HepG2 (cell line): ENCODE results near the gene SEMA6B. TPM values are rescaled to one million over a fixed set of nuclear protein-coding genes. Genes with fewer than 3 reads are reported as not detected.

Experiments
- ATAD3A ChIP-seq: sonication (generic); formaldehyde crosslinking; IDR thresholded peaks from 2 replicates; pipeline ENCODE4 v1.4.0; 2020; ENCODE audit warnings: missing genetic modification reagents
- CBX5 ChIP-seq: sonication (generic); formaldehyde crosslinking; IDR thresholded peaks from 2 replicates; pipeline ENCODE4 v1.4.0; 2020; ENCODE audit warnings: missing genetic modification reagents, borderline replicate concordance
- EZH2 ChIP-seq: conservative IDR thresholded peaks from 2 replicates; pipeline ENCODE4 v1.6.1; 2012; ENCODE audit warnings: mild to moderate bottlenecking, low read depth, low read length, moderate library complexity
- GATAD2A ChIP-seq: IDR thresholded peaks from 2 replicates; pipeline ENCODE4 v1.6.1; 2016
- HOXD1 ChIP-seq: sonication (generic); formaldehyde crosslinking; IDR thresholded peaks from 2 replicates; pipeline ENCODE4 v1.5.0; 2020; ENCODE audit warnings: missing genetic modification reagents
- KMT2A ChIP-seq: sonication (generic); formaldehyde crosslinking; IDR thresholded peaks from 2 replicates; pipeline ENCODE4 v1.4.0; 2020; ENCODE audit warnings: missing genetic modification reagents
- MED8 ChIP-seq: sonication (generic); formaldehyde crosslinking; IDR thresholded peaks from 2 replicates; pipeline ENCODE4 v1.8.1; 2023; ENCODE audit warnings: mild to moderate bottlenecking, missing genetic modification reagents; ENCODE audit not compliant: insufficient replicate concordance
- PRMT3 ChIP-seq: sonication (generic); formaldehyde crosslinking; IDR thresholded peaks from 2 replicates; pipeline ENCODE4 v1.8.1; 2022; ENCODE audit warnings: low read depth, mild to moderate bottlenecking, moderate library complexity, missing genetic modification reagents, borderline replicate concordance
- THAP11 ChIP-seq: IDR thresholded peaks from 2 replicates; pipeline ENCODE4 v1.6.1; 2016; ENCODE audit warnings: missing biosample characterization, missing genetic modification reagents
- ZNF225 ChIP-seq: sonication (generic); formaldehyde crosslinking; IDR thresholded peaks from 2 replicates; pipeline ENCODE4 v1.4.0; 2020; ENCODE audit warnings: mild to moderate bottlenecking, missing genetic modification reagents
- ZNF232 ChIP-seq: sonication (generic); formaldehyde crosslinking; IDR thresholded peaks from 2 replicates; pipeline ENCODE4 v1.4.0; 2020; ENCODE audit warnings: missing genetic modification reagents, borderline replicate concordance
- ZNF432 ChIP-seq: sonication (generic); formaldehyde crosslinking; IDR thresholded peaks from 2 replicates; pipeline ENCODE4 v1.5.0; 2020; ENCODE audit warnings: missing genetic modification reagents, mild to moderate bottlenecking, borderline replicate concordance
- ZNF720 ChIP-seq: sonication (generic); formaldehyde crosslinking; IDR thresholded peaks from 2 replicates; pipeline ENCODE4 v1.4.0; 2020; ENCODE audit warnings: missing genetic modification reagents
- polyA plus RNA-seq, 8 experiments: library from polyadenylated mRNA; depleted of rRNA in 3 of 8; stranded (reverse) in 7 of 8; unstranded in 1 of 8; fragments of >200 nt; fragmentation: Illumina TruSeq in 4 of 8; extraction: Trizol in 4 of 8; gene quantifications; 2 replicates each; pipeline versions ENCODE4 v1.2.1 to v1.2.3, GENCODE V29; 2011 to 2016; ENCODE audit warnings: low read depth in 4 of 8, missing spikeins in 1 of 8, mixed read lengths in 1 of 8; ENCODE audit not compliant: insufficient read depth in 1 of 8
- total RNA-seq, 5 experiments: library from RNA; depleted of rRNA; stranded (reverse); fragments of >200 nt; fragmentation: Illumina TruSeq; extraction: Trizol; gene quantifications; 2 replicates each; pipeline ENCODE4 v1.2.3, GENCODE V29; 2016; ENCODE audit warnings: low read depth in 1 of 5
- TF ChIP-seq, protein P1 (sequence below): conservative IDR thresholded peaks from 2 replicates; pipeline ENCODE4 v1.6.1; 2018; ENCODE audit warnings: missing genetic modification reagents
- TF ChIP-seq, protein P2 (sequence below): sonication (generic); formaldehyde crosslinking; IDR thresholded peaks from 2 replicates; pipeline ENCODE4 v1.9.0; 2022; ENCODE audit warnings: missing genetic modification reagents, mild to moderate bottlenecking, borderline replicate concordance
- TF ChIP-seq, protein P3 (sequence below): sonication (generic); formaldehyde crosslinking; IDR thresholded peaks from 2 replicates; pipeline ENCODE4 v1.4.0; 2020; ENCODE audit warnings: mild to moderate bottlenecking, missing genetic modification reagents, borderline replicate concordance
- TF ChIP-seq, protein P4 (sequence below): fragments of 450-650 bp; IDR thresholded peaks from 2 replicates; pipeline ENCODE4 v1.6.1; 2016
- TF ChIP-seq, protein P5 (sequence below): sonication (generic); formaldehyde crosslinking; IDR thresholded peaks from 2 replicates; pipeline ENCODE4 v1.4.0; 2020; ENCODE audit warnings: missing genetic modification reagents, borderline replicate concordance

SEMA6B gene
- total and polyA plus RNA-seq, 2 of the 13 experiments (the other 11 are each of a cell fraction or from before 2014, with no cell fraction given), result 45.5 to 67.1 TPM

DNA sequence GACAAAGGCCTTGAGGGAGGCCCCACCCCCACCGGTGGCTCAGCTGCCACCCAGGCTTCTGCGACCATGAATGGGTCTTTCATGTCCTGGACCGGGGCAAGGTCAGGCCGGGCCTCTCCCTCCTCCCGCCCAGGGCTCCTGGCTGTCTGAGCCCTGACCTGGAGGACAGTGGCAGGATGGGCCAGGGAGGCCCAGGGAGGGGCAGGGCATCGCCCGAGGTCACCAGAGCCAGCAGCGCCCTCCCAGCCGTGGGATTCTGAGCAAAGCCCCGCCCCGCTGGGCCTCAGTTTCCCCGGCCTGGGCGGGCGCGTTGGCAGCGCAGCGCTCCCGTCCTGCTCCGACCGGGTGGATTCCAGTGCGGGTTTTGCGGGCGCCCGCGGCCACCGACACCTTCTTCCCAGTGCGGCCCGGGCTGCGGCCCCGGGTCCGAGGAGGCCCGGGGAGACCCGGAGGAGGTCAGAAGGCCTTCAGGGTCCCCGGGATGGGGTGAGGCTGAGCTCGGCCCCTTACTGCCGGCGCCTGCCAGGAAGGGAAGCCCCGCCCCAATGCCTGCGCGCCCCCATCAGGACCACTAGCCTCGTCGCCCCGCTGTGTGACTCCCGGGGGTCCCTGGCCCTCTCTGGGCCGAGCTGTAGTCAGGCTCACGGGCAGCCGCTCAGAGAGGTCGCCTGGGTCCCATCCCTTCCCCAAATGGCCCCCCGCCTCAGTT, 24.6 kb upstream of the SEMA6B start (continued):
- no peak for TF ChIP-seq KMT2A (CRISPR knock-in tag)
- TF ChIP-seq, protein P1, sequence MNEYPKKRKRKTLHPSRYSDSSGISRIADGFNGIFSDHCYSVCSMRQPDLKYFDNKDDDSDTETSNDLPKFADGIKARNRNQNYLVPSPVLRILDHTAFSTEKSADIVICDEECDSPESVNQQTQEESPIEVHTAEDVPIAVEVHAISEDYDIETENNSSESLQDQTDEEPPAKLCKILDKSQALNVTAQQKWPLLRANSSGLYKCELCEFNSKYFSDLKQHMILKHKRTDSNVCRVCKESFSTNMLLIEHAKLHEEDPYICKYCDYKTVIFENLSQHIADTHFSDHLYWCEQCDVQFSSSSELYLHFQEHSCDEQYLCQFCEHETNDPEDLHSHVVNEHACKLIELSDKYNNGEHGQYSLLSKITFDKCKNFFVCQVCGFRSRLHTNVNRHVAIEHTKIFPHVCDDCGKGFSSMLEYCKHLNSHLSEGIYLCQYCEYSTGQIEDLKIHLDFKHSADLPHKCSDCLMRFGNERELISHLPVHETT (CRISPR knock-in tag), result peak; percentile 66
- TF ChIP-seq, protein P2, sequence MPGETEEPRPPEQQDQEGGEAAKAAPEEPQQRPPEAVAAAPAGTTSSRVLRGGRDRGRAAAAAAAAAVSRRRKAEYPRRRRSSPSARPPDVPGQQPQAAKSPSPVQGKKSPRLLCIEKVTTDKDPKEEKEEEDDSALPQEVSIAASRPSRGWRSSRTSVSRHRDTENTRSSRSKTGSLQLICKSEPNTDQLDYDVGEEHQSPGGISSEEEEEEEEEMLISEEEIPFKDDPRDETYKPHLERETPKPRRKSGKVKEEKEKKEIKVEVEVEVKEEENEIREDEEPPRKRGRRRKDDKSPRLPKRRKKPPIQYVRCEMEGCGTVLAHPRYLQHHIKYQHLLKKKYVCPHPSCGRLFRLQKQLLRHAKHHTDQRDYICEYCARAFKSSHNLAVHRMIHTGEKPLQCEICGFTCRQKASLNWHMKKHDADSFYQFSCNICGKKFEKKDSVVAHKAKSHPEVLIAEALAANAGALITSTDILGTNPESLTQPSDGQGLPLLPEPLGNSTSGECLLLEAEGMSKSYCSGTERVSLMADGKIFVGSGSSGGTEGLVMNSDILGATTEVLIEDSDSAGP (CRISPR knock-in tag), result peak; percentile 58; the same call in 1 of the 2 replicates
- peak; percentile 74 for TF ChIP-seq THAP11 (CRISPR knock-in tag)
- peak; percentile 81 for TF ChIP-seq GATAD2A (CRISPR knock-in tag)
- TF ChIP-seq, protein P3, sequence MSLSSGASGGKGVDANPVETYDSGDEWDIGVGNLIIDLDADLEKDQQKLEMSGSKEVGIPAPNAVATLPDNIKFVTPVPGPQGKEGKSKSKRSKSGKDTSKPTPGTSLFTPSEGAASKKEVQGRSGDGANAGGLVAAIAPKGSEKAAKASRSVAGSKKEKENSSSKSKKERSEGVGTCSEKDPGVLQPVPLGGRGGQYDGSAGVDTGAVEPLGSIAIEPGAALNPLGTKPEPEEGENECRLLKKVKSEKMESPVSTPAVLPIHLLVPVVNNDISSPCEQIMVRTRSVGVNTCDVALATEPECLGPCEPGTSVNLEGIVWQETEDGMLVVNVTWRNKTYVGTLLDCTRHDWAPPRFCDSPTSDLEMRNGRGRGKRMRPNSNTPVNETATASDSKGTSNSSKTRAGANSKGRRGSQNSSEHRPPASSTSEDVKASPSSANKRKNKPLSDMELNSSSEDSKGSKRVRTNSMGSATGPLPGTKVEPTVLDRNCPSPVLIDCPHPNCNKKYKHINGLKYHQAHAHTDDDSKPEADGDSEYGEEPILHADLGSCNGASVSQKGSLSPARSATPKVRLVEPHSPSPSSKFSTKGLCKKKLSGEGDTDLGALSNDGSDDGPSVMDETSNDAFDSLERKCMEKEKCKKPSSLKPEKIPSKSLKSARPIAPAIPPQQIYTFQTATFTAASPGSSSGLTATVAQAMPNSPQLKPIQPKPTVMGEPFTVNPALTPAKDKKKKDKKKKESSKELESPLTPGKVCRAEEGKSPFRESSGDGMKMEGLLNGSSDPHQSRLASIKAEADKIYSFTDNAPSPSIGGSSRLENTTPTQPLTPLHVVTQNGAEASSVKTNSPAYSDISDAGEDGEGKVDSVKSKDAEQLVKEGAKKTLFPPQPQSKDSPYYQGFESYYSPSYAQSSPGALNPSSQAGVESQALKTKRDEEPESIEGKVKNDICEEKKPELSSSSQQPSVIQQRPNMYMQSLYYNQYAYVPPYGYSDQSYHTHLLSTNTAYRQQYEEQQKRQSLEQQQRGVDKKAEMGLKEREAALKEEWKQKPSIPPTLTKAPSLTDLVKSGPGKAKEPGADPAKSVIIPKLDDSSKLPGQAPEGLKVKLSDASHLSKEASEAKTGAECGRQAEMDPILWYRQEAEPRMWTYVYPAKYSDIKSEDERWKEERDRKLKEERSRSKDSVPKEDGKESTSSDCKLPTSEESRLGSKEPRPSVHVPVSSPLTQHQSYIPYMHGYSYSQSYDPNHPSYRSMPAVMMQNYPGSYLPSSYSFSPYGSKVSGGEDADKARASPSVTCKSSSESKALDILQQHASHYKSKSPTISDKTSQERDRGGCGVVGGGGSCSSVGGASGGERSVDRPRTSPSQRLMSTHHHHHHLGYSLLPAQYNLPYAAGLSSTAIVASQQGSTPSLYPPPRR (CRISPR knock-in tag), result peak; percentile 90
- TF ChIP-seq ZNF720 (CRISPR knock-in tag), result no peak
- TF ChIP-seq ATAD3A (CRISPR knock-in tag), result no peak
- TF ChIP-seq PRMT3 (CRISPR knock-in tag), result no peak
- TF ChIP-seq, protein P4, sequence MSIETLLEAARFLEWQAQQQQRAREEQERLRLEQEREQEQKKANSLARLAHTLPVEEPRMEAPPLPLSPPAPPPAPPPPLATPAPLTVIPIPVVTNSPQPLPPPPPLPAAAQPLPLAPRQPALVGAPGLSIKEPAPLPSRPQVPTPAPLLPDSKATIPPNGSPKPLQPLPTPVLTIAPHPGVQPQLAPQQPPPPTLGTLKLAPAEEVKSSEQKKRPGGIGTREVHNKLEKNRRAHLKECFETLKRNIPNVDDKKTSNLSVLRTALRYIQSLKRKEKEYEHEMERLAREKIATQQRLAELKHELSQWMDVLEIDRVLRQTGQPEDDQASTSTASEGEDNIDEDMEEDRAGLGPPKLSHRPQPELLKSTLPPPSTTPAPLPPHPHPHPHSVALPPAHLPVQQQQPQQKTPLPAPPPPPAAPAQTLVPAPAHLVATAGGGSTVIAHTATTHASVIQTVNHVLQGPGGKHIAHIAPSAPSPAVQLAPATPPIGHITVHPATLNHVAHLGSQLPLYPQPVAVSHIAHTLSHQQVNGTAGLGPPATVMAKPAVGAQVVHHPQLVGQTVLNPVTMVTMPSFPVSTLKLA, result no peak
- no peak for TF ChIP-seq ZNF432 (CRISPR knock-in tag)
- TF ChIP-seq MED8 (CRISPR knock-in tag), result peak; percentile 86
- no peak for TF ChIP-seq ZNF225 (CRISPR knock-in tag)
- TF ChIP-seq HOXD1 (CRISPR knock-in tag), result peak; percentile 72; the same call in 1 of the 2 replicates
- no peak for TF ChIP-seq EZH2
- TF ChIP-seq CBX5 (CRISPR knock-in tag), result peak; percentile 67; the same call in 1 of the 2 replicates
- TF ChIP-seq, protein P5, sequence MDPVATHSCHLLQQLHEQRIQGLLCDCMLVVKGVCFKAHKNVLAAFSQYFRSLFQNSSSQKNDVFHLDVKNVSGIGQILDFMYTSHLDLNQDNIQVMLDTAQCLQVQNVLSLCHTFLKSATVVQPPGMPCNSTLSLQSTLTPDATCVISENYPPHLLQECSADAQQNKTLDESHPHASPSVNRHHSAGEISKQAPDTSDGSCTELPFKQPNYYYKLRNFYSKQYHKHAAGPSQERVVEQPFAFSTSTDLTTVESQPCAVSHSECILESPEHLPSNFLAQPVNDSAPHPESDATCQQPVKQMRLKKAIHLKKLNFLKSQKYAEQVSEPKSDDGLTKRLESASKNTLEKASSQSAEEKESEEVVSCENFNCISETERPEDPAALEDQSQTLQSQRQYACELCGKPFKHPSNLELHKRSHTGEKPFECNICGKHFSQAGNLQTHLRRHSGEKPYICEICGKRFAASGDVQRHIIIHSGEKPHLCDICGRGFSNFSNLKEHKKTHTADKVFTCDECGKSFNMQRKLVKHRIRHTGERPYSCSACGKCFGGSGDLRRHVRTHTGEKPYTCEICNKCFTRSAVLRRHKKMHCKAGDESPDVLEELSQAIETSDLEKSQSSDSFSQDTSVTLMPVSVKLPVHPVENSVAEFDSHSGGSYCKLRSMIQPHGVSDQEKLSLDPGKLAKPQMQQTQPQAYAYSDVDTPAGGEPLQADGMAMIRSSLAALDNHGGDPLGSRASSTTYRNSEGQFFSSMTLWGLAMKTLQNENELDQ (CRISPR knock-in tag), result no peak
- no peak for TF ChIP-seq ZNF232 (CRISPR knock-in tag)
